ENCODE data around the gene EPG5.

The EPG5 gene

DNA sequence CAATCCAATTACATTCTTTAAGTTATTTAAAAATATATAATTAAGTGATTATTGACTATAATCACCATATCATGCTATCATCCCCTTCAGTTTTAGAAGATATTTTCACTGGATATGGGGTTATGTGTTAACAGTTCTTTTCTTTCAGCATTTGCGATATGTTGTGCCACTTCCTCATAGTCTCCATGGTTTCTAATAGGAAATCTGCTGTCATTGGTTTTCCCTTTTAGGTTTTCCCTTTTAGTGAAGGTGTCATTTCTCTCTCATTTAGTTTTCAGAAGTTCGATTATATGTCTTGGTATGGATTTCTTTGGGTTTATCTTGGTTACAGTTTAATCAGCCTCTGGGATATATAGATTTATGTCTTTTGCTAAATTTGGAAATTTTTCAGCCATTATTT is 34.8 kb upstream of the EPG5 start:
- TF ChIP-seq YY1 (IDR thresholded peaks at IDR 0.05; ENCODE audit: low read depth) (no peak), EP300 (IDR thresholded peaks at IDR 0.05; ENCODE audit: borderline replicate concordance) (no peak), CEBPB (IDR thresholded peaks at IDR 0.05) (no peak), ZBTB7A (IDR thresholded peaks at IDR 0.05; ENCODE audit: low read depth) (no peak), FOXM1 (IDR thresholded peaks at IDR 0.05; ENCODE audit: borderline replicate concordance, low read depth) (no peak), TCF12 (IDR thresholded peaks at IDR 0.05; ENCODE audit: low read depth) (no peak), TEAD4 (IDR thresholded peaks at IDR 0.05) (no peak), RAD21 (IDR thresholded peaks at IDR 0.05; ENCODE audit: low read depth) (no peak), NFIC (IDR thresholded peaks at IDR 0.05) (no peak), TAF1 (IDR thresholded peaks at IDR 0.05; ENCODE audit: low read depth) (no peak), EGR1 (IDR thresholded peaks at IDR 0.05) (no peak), MAX (IDR thresholded peaks at IDR 0.05) (no peak), USF1 (IDR thresholded peaks at IDR 0.05) (no peak)
- TF ChIP-seq, protein P1, sequence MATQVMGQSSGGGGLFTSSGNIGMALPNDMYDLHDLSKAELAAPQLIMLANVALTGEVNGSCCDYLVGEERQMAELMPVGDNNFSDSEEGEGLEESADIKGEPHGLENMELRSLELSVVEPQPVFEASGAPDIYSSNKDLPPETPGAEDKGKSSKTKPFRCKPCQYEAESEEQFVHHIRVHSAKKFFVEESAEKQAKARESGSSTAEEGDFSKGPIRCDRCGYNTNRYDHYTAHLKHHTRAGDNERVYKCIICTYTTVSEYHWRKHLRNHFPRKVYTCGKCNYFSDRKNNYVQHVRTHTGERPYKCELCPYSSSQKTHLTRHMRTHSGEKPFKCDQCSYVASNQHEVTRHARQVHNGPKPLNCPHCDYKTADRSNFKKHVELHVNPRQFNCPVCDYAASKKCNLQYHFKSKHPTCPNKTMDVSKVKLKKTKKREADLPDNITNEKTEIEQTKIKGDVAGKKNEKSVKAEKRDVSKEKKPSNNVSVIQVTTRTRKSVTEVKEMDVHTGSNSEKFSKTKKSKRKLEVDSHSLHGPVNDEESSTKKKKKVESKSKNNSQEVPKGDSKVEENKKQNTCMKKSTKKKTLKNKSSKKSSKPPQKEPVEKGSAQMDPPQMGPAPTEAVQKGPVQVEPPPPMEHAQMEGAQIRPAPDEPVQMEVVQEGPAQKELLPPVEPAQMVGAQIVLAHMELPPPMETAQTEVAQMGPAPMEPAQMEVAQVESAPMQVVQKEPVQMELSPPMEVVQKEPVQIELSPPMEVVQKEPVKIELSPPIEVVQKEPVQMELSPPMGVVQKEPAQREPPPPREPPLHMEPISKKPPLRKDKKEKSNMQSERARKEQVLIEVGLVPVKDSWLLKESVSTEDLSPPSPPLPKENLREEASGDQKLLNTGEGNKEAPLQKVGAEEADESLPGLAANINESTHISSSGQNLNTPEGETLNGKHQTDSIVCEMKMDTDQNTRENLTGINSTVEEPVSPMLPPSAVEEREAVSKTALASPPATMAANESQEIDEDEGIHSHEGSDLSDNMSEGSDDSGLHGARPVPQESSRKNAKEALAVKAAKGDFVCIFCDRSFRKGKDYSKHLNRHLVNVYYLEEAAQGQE (IDR thresholded peaks at IDR 0.05; ENCODE audit: low read depth) = no peak

DNA sequence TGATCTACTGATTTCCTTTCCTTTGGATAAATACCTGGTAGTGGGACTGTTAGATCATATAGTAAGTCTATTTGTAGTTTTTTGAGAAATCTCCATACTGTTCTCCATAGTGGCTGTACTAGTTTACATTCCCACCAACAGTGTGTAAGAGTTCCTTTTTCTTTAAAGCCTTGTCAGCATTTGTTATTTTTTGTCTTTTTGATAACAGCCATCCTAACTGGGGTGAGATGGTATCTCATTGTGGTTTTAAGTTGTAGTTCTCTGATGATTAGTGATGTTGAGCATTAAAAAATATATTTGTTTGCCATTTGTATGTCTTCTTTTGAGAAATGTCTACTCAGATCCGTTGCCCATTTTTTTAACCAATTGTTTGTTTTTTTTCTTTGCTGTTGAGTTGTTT is 33.9 kb upstream of the EPG5 start:
- TF ChIP-seq, protein P1 (IDR thresholded peaks at IDR 0.05; ENCODE audit: low read depth) = no peak
- no peak for TF ChIP-seq MAX (IDR thresholded peaks at IDR 0.05)
- TF ChIP-seq FOXM1 (IDR thresholded peaks at IDR 0.05; ENCODE audit: borderline replicate concordance, low read depth) = no peak
- TF ChIP-seq NFIC (IDR thresholded peaks at IDR 0.05) = no peak
- TF ChIP-seq CEBPB (IDR thresholded peaks at IDR 0.05) = no peak
- no peak for TF ChIP-seq USF1 (IDR thresholded peaks at IDR 0.05)
- no peak for TF ChIP-seq EP300 (IDR thresholded peaks at IDR 0.05; ENCODE audit: borderline replicate concordance)
- TF ChIP-seq ZBTB7A (IDR thresholded peaks at IDR 0.05; ENCODE audit: low read depth) = no peak

DNA sequence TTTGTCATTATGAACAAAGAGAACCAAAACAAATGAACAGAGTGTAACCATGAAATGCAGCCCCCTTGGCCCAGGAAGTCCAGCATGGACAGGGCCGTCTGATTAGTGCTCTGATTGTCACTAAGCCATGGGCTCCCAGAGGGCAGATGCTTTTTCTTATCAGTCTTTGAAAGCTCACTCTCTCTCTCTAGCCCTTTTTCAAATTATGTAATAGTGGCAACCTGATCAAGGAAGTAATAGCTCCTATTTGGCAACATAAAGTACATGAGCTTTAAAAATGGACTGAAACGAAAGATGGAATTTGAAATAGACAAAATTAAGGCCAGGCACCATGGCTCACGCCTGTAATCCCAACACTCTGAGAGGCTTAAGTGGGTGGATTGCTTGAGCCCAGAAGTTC is 32.4 kb upstream of the EPG5 start:
- TF ChIP-seq MAX (IDR thresholded peaks at IDR 0.05) (no peak), CREB1 (IDR thresholded peaks at IDR 0.05; ENCODE audit: low read depth) (no peak), TAF1 (IDR thresholded peaks at IDR 0.05; ENCODE audit: low read depth) (no peak), TCF12 (IDR thresholded peaks at IDR 0.05; ENCODE audit: low read depth) (no peak), TEAD4 (IDR thresholded peaks at IDR 0.05) (no peak)
- TF ChIP-seq, protein P1 (IDR thresholded peaks at IDR 0.05; ENCODE audit: low read depth) = no peak

- TF ChIP-seq TEAD4 (IDR thresholded peaks at IDR 0.05) (no peak), CEBPB (IDR thresholded peaks at IDR 0.05) (no peak), ZBTB7A (IDR thresholded peaks at IDR 0.05; ENCODE audit: low read depth) (no peak), TAF1 (IDR thresholded peaks at IDR 0.05; ENCODE audit: low read depth) (no peak), YY1 (IDR thresholded peaks at IDR 0.05; ENCODE audit: low read depth) (no peak), EP300 (IDR thresholded peaks at IDR 0.05; ENCODE audit: borderline replicate concordance) (no peak), RAD21 (IDR thresholded peaks at IDR 0.05; ENCODE audit: low read depth) (no peak), USF1 (IDR thresholded peaks at IDR 0.05) (no peak), FOXM1 (IDR thresholded peaks at IDR 0.05; ENCODE audit: borderline replicate concordance, low read depth) (no peak), NFIC (IDR thresholded peaks at IDR 0.05) (no peak), EGR1 (IDR thresholded peaks at IDR 0.05) (no peak), CREB1 (IDR thresholded peaks at IDR 0.05; ENCODE audit: low read depth) (no peak), TCF12 (IDR thresholded peaks at IDR 0.05; ENCODE audit: low read depth) (no peak), MAX (IDR thresholded peaks at IDR 0.05) (no peak)
- TF ChIP-seq, protein P1 (IDR thresholded peaks at IDR 0.05; ENCODE audit: low read depth) = no peak
Observed at GRCh38 chr18:45998244-45998643, 31.1 kb upstream of the EPG5 start.
